Measurements from ENCODE around the gene IGFBP6. TPM values are rescaled to one million over a fixed set of nuclear protein-coding genes. Genes with fewer than 3 reads are reported as not detected.
"Not testable (repeated sequence)": the region's sequence is repeated elsewhere in the genome, so short reads cannot be mapped to it uniquely, and the experiment has no call there.

Gene IGFBP6
- total RNA-seq, 1 experiment from 2014 or later, result 4.2 TPM

DNA sequence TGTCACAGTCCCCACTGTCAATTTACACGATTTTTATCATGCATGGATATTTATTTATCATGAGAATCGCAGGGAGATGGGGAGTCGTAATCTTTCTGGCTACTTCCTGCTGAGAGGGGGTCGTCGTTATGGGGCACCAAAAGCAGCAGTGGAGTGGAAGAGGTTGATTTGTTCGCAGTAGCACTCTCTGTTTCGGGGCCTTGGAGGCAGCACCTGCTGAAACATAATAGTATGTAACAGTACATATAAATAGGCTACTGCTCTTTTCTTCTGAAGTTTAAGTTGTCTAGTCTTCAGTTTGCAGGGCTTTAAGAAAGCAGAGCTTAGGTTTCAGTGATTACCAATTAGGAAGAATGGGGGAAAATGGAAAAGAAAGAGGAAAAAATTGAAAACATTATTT lies 9.7 kb downstream of the IGFBP6 start:
- no peak overlapping the region for H3T11ph ChIP-seq (ENCODE audit: low read length)
- DNase-seq, result no peak
- H3K36me3 Mint-ChIP-seq (ENCODE audit: insufficient read depth in 1 of 3, low read depth in 3 of 3), result peaks cover 0 to 4% (median 2%) of the 10 kb centered on the region in 3 experiments; a peak in 1 of 7 replicates
- H3K23me2 ChIP-seq (ENCODE audit: insufficient read length, low read depth, low read length, poor library complexity, severe bottlenecking), result no peaks in the 10 kb centered on the region
- no peaks in the 10 kb centered on the region for H3K79me2 ChIP-seq (ENCODE audit: insufficient read depth, low read length)
- H2BK120ac ChIP-seq (ENCODE audit: low read depth, low read length, poor library complexity, severe bottlenecking), result no peak overlapping the region
- TF ChIP-seq, protein P1, sequence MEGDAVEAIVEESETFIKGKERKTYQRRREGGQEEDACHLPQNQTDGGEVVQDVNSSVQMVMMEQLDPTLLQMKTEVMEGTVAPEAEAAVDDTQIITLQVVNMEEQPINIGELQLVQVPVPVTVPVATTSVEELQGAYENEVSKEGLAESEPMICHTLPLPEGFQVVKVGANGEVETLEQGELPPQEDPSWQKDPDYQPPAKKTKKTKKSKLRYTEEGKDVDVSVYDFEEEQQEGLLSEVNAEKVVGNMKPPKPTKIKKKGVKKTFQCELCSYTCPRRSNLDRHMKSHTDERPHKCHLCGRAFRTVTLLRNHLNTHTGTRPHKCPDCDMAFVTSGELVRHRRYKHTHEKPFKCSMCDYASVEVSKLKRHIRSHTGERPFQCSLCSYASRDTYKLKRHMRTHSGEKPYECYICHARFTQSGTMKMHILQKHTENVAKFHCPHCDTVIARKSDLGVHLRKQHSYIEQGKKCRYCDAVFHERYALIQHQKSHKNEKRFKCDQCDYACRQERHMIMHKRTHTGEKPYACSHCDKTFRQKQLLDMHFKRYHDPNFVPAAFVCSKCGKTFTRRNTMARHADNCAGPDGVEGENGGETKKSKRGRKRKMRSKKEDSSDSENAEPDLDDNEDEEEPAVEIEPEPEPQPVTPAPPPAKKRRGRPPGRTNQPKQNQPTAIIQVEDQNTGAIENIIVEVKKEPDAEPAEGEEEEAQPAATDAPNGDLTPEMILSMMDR (conservative IDR thresholded peaks at IDR 0.05), result no peak
- no peak overlapping the region for H2BK12ac ChIP-seq (ENCODE audit: insufficient read length, low read depth, low read length)
- H4K5ac ChIP-seq (ENCODE audit: insufficient read length, low read depth, low read length), result no peak overlapping the region
- no peak overlapping the region for H3K9ac ChIP-seq (ENCODE audit: extremely low read depth, insufficient read length, low read length)
- H3K27me3 Mint-ChIP-seq (ENCODE audit: low read depth), result peaks cover 18% of the 10 kb centered on the region
- no peaks in the 10 kb centered on the region for H4K20me1 ChIP-seq (ENCODE audit: control insufficient read depth, insufficient read depth, insufficient read length)
- no peak overlapping the region for H3K14ac ChIP-seq (ENCODE audit: insufficient read depth, low read length)
- H3K27ac ChIP-seq (ENCODE audit: insufficient read length, low read depth, low read length), result no peak overlapping the region
- H4K91ac ChIP-seq (ENCODE audit: insufficient read length, low read depth, low read length), result no peak overlapping the region
- H2BK5ac ChIP-seq (ENCODE audit: insufficient read length, low read length), result no peak overlapping the region
- no peak overlapping the region for H3K4me3 Mint-ChIP-seq
- peaks cover 8 to 16% of the 10 kb centered on the region in 2 experiments for H3K4me1 Mint-ChIP-seq
- no CpG with 5 or more reads among the region's 7 CpGs for WGBS (ENCODE audit: extremely low coverage, insufficient read length, low lambda C conversion rate)
- no peak overlapping the region for H2AFZ ChIP-seq (ENCODE audit: low read length)
- H3K27ac Mint-ChIP-seq, result peak overlapping the region in 1 of 3 experiments; percentile 11; a peak in 1 of 7 replicates
- H3K18ac ChIP-seq (ENCODE audit: insufficient read length, low read depth, low read length), result no peak overlapping the region
- no peak overlapping the region for H2AK5ac ChIP-seq (ENCODE audit: insufficient read length, low read length)
- H3K56ac ChIP-seq (ENCODE audit: insufficient read length, low read depth, low read length), result no peak overlapping the region
- H4K8ac ChIP-seq (replicated peaks; ENCODE audit: insufficient read length, low read depth, low read length), result no peak overlapping the region
- H3K9me3 Mint-ChIP-seq, result peaks cover 8% of the 10 kb centered on the region in 2 experiments
- no peak overlapping the region for H3K4me2 ChIP-seq (ENCODE audit: insufficient read depth, insufficient read length, low read length)
- H3K4ac ChIP-seq (ENCODE audit: low read depth, low read length), result no peak overlapping the region
- H3K23ac ChIP-seq (ENCODE audit: insufficient read length, low read depth, low read length), result no peak overlapping the region
- no peak overlapping the region for H2BK15ac ChIP-seq (ENCODE audit: low read depth, low read length)
- H2BK20ac ChIP-seq (ENCODE audit: low read depth, low read length, poor library complexity, severe bottlenecking), result no peak overlapping the region
- no peaks in the 10 kb centered on the region for H3K27me3 ChIP-seq (ENCODE audit: insufficient read depth, low read length)
- peaks cover 2% of the 10 kb centered on the region; the same call in 1 of the 2 replicates for H3K4me1 ChIP-seq (ENCODE audit: insufficient read depth, low read length)
- H3K79me1 ChIP-seq (ENCODE audit: insufficient read depth, low read depth, low read length, poor library complexity, severe bottlenecking), result no peaks in the 10 kb centered on the region
- no peaks in the 10 kb centered on the region for H3K9me3 ChIP-seq (ENCODE audit: control insufficient read depth, low read depth, low read length)

DNA sequence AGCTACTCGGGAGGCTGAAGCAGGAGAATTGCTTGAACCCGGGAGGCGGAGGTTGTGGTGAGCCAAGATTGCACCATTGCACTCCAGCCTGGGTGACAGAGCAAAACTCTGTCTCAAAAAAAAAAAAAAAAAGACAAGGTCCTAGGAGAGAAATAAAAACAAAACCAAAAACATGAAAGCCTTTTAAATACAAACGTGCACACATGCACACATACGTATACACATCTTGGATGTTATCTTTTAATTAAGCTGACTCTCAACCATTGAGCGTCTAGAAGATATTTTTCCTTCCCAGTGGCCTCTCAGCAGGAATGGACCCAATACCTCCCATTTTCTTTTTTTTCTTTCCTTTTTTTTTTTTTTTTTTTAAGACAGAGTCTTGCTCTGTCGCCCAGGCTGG lies 15.0 kb downstream of the IGFBP6 start:
- not testable (repeated sequence) for H4K8ac ChIP-seq (replicated peaks; ENCODE audit: insufficient read length, low read depth, low read length); H3K14ac ChIP-seq (ENCODE audit: insufficient read depth, low read length); H3K23ac ChIP-seq (ENCODE audit: insufficient read length, low read depth, low read length); H3K27me3 ChIP-seq (ENCODE audit: insufficient read depth, low read length); H2BK5ac ChIP-seq (ENCODE audit: insufficient read length, low read length); H3K23me2 ChIP-seq (ENCODE audit: insufficient read length, low read depth, low read length, poor library complexity, severe bottlenecking); H3K4me1 Mint-ChIP-seq; H2BK12ac ChIP-seq (ENCODE audit: insufficient read length, low read depth, low read length); H2AFZ ChIP-seq (ENCODE audit: low read length); H2AK5ac ChIP-seq (ENCODE audit: insufficient read length, low read length); DNase-seq; H2BK15ac ChIP-seq (ENCODE audit: low read depth, low read length); H3K27ac Mint-ChIP-seq; H3K9ac ChIP-seq (ENCODE audit: extremely low read depth, insufficient read length, low read length); H2BK20ac ChIP-seq (ENCODE audit: low read depth, low read length, poor library complexity, severe bottlenecking); H3K27me3 Mint-ChIP-seq (ENCODE audit: low read depth); H3K4me3 Mint-ChIP-seq; H4K91ac ChIP-seq (ENCODE audit: insufficient read length, low read depth, low read length); H3K4me2 ChIP-seq (ENCODE audit: insufficient read depth, insufficient read length, low read length); H3K4ac ChIP-seq (ENCODE audit: low read depth, low read length); H3K9me3 ChIP-seq (ENCODE audit: control insufficient read depth, low read depth, low read length); H3K79me1 ChIP-seq (ENCODE audit: insufficient read depth, low read depth, low read length, poor library complexity, severe bottlenecking); H4K5ac ChIP-seq (ENCODE audit: insufficient read length, low read depth, low read length); H3K18ac ChIP-seq (ENCODE audit: insufficient read length, low read depth, low read length); H3K27ac ChIP-seq (ENCODE audit: insufficient read length, low read depth, low read length); H3K36me3 Mint-ChIP-seq (ENCODE audit: insufficient read depth in 1 of 3, low read depth in 3 of 3); H3T11ph ChIP-seq (ENCODE audit: low read length); H4K20me1 ChIP-seq (ENCODE audit: control insufficient read depth, insufficient read depth, insufficient read length); H3K56ac ChIP-seq (ENCODE audit: insufficient read length, low read depth, low read length); H3K79me2 ChIP-seq (ENCODE audit: insufficient read depth, low read length); H2BK120ac ChIP-seq (ENCODE audit: low read depth, low read length, poor library complexity, severe bottlenecking); H3K4me1 ChIP-seq (ENCODE audit: insufficient read depth, low read length); H3K9me3 Mint-ChIP-seq
- no CpG with 5 or more reads among the region's 7 CpGs for WGBS (ENCODE audit: extremely low coverage, insufficient read length, low lambda C conversion rate)
